B cell (primary cell): ENCODE measurements around the gene FABP3.

Experiments
- EZH2 ChIP-seq: IDR thresholded peaks from 2 replicates; pipeline ENCODE4 v1.6.1; 2012; ENCODE audit warnings: borderline replicate concordance, low read depth, mild to moderate bottlenecking, moderate library complexity, low read length; ENCODE audit not compliant: insufficient read depth, poor library complexity, severe bottlenecking
- TF ChIP-seq, protein P1 (sequence below): fragments of 200-600 bp; IDR thresholded peaks from one replicate; pipeline ENCODE4 v1.8.0; 2022; ENCODE audit warnings: antibody characterized with exemption, mild to moderate bottlenecking

DNA sequence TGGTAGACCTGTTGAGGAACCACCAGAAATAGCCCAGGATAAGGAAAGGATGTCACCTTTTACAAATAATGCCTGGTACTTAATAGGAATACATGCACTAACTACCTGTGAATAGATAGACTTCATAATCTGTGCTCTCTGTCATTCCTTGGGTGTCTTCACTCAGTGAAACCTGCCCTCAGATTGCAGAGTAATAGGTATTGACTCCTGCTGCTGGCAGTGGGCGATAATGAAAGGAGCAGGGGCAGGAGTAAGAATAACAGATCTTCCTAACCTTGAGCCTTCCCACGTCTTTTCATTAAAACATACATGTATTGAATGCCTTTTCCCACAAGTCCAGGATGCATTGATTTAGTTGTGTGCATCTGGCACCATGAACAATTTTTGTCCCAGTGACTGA, 16.4 kb downstream of the FABP3 start:
- TF ChIP-seq, protein P1, sequence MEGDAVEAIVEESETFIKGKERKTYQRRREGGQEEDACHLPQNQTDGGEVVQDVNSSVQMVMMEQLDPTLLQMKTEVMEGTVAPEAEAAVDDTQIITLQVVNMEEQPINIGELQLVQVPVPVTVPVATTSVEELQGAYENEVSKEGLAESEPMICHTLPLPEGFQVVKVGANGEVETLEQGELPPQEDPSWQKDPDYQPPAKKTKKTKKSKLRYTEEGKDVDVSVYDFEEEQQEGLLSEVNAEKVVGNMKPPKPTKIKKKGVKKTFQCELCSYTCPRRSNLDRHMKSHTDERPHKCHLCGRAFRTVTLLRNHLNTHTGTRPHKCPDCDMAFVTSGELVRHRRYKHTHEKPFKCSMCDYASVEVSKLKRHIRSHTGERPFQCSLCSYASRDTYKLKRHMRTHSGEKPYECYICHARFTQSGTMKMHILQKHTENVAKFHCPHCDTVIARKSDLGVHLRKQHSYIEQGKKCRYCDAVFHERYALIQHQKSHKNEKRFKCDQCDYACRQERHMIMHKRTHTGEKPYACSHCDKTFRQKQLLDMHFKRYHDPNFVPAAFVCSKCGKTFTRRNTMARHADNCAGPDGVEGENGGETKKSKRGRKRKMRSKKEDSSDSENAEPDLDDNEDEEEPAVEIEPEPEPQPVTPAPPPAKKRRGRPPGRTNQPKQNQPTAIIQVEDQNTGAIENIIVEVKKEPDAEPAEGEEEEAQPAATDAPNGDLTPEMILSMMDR, result no peak
- TF ChIP-seq EZH2, result no peak
